HUES6 (cell line): ENCODE results near the gene CSTA.

Experiments
- H3K27ac ChIP-seq: 2 replicates; pipeline ENCODE4 v1.7.0; 2013; ENCODE audit warnings: low read depth, mild to moderate bottlenecking, low read length, inconsistent platforms
- H3K27me3 ChIP-seq: 2 replicates; pipeline ENCODE4 v1.6.1; 2013; ENCODE audit warnings: low read length; ENCODE audit not compliant: control insufficient read depth, insufficient read depth
- H3K36me3 ChIP-seq: 2 replicates; pipeline ENCODE4 v1.6.1; 2013; ENCODE audit warnings: low read length; ENCODE audit not compliant: control insufficient read depth, insufficient read depth
- H3K4me1 ChIP-seq: 2 replicates; pipeline ENCODE4 v1.6.1; 2013; ENCODE audit warnings: low read length; ENCODE audit not compliant: control insufficient read depth, insufficient read depth
- H3K4me3 ChIP-seq: 2 replicates; pipeline ENCODE4 v1.5.1; 2013; ENCODE audit warnings: low read depth, low read length
- H3K9ac ChIP-seq: one replicate; pipeline ENCODE4 v1.6.1; 2013; ENCODE audit warnings: mild to moderate bottlenecking, low read length
- H3K9me3 ChIP-seq: 2 replicates; pipeline ENCODE4 v1.6.1; 2013; ENCODE audit warnings: low read depth, low read length; ENCODE audit not compliant: control insufficient read depth, insufficient read depth

Gene CSTA

DNA sequence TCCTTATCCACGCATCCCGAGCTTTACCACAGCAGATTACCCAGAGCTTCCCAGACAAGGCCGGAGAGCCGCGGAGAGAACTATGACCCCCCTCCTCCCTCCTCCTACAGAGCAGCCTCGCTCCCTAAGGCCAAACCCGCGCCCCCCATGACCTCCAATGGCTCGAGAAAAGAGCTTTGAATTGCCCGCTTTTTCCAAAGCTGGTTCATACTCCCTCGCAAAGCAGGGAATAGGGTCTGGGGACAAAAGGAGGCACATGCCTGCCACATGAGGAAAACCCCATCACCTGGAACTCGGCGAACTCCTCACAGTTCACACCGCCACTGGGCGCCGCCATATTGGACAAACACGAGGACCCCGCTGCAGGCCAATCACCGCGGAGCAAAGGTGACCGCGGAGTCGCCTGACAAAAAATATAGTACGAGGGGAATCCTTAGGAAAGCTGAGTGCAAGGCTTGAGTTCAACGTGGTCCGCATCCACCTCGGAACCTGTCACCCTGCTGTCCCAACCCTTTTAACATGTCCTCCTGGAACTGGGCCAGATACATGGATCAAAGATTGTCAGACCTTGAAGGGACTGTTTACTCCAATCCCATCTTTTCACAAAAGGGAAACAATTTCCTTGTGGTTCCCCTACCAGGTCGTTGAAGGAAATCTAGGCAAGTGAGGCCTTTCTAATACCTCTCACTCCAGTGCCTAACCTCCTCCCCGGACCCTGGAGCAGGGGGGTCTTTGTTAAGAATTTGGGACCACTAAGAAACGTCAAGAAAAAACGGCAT is 58.0 kb downstream of the CSTA start, which contains the start of gene MIX23:
Gene MIX23 (minus strand): TSS at position 344 of the 779 bp plus-strand sequence. CDS start 7 bp downstream, at position 337.
- peak within 1 kb of the TSS; percentile 89 for H3K9ac ChIP-seq
- peak within 1 kb of the TSS; percentile 79 for H3K4me3 ChIP-seq
- H3K27me3 ChIP-seq = no peaks in the 10 kb centered on the region
- peak within 1 kb of the TSS; percentile 39 for H3K27ac ChIP-seq
- peaks cover 9% of the 10 kb centered on the region; the same call in 1 of the 2 replicates for H3K4me1 ChIP-seq
- no peaks in the 10 kb centered on the region for H3K9me3 ChIP-seq
- no peaks in the 10 kb centered on the region; the same call in 1 of the 2 replicates for H3K36me3 ChIP-seq

DNA sequence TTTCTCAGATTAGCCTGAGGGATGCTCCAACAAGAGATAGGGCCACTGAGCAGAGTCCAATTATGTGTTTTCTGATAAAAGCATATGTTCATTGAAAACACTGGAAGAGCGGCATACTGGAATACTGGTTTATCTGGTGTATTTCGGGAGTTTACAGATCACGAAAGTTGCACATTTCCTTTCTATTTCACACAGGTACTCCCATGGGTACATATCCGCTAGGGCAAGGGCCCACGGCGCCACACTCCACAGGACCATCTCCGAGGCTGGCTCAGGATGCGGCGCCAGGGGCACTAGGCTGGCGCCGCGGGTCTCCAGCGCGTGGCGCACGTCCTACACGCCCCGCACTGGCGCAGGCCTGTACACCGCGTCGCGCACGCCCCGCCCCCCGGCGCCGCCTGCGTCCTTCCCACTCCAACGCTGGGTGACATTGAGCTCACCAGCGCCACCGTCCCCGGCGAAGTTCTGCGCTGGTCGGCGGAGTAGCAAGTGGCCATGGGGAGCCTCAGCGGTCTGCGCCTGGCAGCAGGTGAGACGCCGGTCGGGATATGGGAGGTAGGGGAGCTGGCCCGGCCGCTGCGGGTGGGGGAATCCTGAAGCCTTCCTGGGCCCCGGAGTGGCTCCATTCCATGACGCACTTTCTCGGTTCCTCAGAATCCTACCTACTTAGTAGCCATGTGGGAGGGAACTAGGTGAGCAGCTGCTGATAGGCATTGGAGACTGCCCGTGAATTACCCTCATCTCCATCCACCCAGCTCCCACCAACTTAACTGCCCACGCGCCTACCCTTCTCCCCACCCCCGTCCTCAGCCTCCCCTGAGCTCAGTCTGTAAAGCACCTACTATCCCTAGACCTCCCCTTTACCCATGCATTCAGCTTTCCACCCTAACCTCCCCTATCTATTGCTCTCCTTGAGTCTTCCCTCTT is 59.0 kb downstream of the CSTA start, which contains the start of gene FAM162A:
Gene FAM162A (plus strand): TSS at position 412 of the 927 bp plus-strand sequence. CDS start 84 bp downstream, at position 496.
- peak within 1 kb of the TSS; percentile 79 for H3K4me3 ChIP-seq
- no peaks in the 10 kb centered on the region for H3K27me3 ChIP-seq
- H3K27ac ChIP-seq = peak within 1 kb of the TSS; percentile 39
- H3K4me1 ChIP-seq = peaks cover 9% of the 10 kb centered on the region; the same call in 1 of the 2 replicates
- no peaks in the 10 kb centered on the region; the same call in 1 of the 2 replicates for H3K36me3 ChIP-seq
- no peaks in the 10 kb centered on the region for H3K9me3 ChIP-seq
- peak within 1 kb of the TSS; percentile 89 for H3K9ac ChIP-seq

DNA sequence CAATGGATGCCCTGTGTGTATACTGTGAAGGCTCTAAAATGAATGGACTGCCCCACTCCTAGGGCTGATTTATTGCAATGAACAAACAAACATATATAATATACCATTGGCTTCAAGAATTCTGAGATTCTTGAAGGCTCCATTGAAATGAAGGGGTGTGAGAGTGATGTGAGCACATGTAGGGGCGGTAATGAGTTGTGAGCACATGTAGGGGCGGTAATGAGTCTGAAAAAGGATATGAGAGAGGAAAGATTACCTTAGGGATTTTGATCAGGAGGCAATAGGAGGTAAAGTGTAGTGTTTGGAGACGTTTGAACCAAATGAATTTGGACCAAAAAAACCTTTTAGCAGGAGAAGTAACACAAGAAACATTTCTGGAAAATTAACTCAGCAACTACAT is 62.7 kb downstream of the CSTA start:
- no peak overlapping the region for H3K27ac ChIP-seq
- no peaks in the 10 kb centered on the region for H3K27me3 ChIP-seq
- H3K4me1 ChIP-seq = peaks cover 9% of the 10 kb centered on the region; the same call in 1 of the 2 replicates
- H3K9ac ChIP-seq = no peak overlapping the region
- no peak overlapping the region for H3K4me3 ChIP-seq
- H3K36me3 ChIP-seq = no peaks in the 10 kb centered on the region; the same call in 1 of the 2 replicates
- H3K9me3 ChIP-seq = no peaks in the 10 kb centered on the region

GRCh38 chr3:122389197-122389596 is 64.1 kb downstream of the CSTA start:
- Histone ChIP-seq H3K27ac (no peak overlapping the region), H3K4me1 (peaks cover 11% of the 10 kb centered on the region; the same call in 1 of the 2 replicates), H3K36me3 (no peaks in the 10 kb centered on the region; the same call in 1 of the 2 replicates)

GRCh38 chr3:122389892-122390291 is 64.8 kb downstream of the CSTA start:
- no peaks in the 10 kb centered on the region for H3K27me3 ChIP-seq
- H3K9ac ChIP-seq = no peak overlapping the region
- H3K9me3 ChIP-seq = no peaks in the 10 kb centered on the region
- H3K4me3 ChIP-seq = no peak overlapping the region
- H3K4me1 ChIP-seq = peaks cover 9% of the 10 kb centered on the region; the same call in 1 of the 2 replicates
- no peaks in the 10 kb centered on the region; the same call in 1 of the 2 replicates for H3K36me3 ChIP-seq
- H3K27ac ChIP-seq = no peak overlapping the region

More at GRCh38 chr3:122389197-122389596, 64.1 kb downstream of the CSTA start:
- H3K9me3 ChIP-seq = no peaks in the 10 kb centered on the region
- H3K4me3 ChIP-seq = no peak overlapping the region
- no peak overlapping the region for H3K9ac ChIP-seq
- H3K27me3 ChIP-seq = no peaks in the 10 kb centered on the region

GRCh38 chr3:122390665-122391064 is 65.6 kb downstream of the CSTA start:
- no peak overlapping the region for H3K4me3 ChIP-seq
- H3K36me3 ChIP-seq = no peaks in the 10 kb centered on the region; the same call in 1 of the 2 replicates
- H3K4me1 ChIP-seq = peaks cover 9% of the 10 kb centered on the region; the same call in 1 of the 2 replicates
- no peak overlapping the region for H3K27ac ChIP-seq
- no peaks in the 10 kb centered on the region for H3K9me3 ChIP-seq
- H3K27me3 ChIP-seq = no peaks in the 10 kb centered on the region
- no peak overlapping the region for H3K9ac ChIP-seq
